Smooth muscle cell (in vitro differentiated cells): ENCODE measurements around the gene ARF1. TPM values are rescaled to one million over a fixed set of nuclear protein-coding genes. Genes with fewer than 3 reads are reported as not detected.

ENCODE experiments used
- DNase-seq: peaks from one replicate; lab custom pipeline; 2025; ENCODE audit not compliant: unreplicated experiment; lab: John Stamatoyannopoulos, UW
- H2AFZ ChIP-seq: fragments of 200-600 bp; sonication (generic); 2 replicates; pipeline ENCODE4 v1.6.0; 2016; ENCODE audit warnings: antibody characterized with exemption, low read depth, mild to moderate bottlenecking
- H3F3A ChIP-seq: fragments of 200-600 bp; sonication (generic); 2 replicates; pipeline ENCODE4 v1.6.0; 2017; ENCODE audit warnings: antibody characterized with exemption, low read depth
- H3K27ac ChIP-seq: fragments of 200-600 bp; sonication (generic); 2 replicates; pipeline ENCODE4 v1.5.1; 2016; ENCODE audit warnings: low read depth, mild to moderate bottlenecking
- H3K27me3 ChIP-seq: fragments of 200-600 bp; sonication (generic); 2 replicates; pipeline ENCODE4 v1.6.1; 2016; ENCODE audit warnings: low read depth, mild to moderate bottlenecking
- H3K36me3 ChIP-seq: fragments of 200-600 bp; sonication (generic); 2 replicates; pipeline ENCODE4 v1.5.1; 2016; ENCODE audit warnings: low read depth
- H3K4me1 ChIP-seq: fragments of 200-600 bp; sonication (generic); 2 replicates; pipeline ENCODE4 v1.5.1; 2016; ENCODE audit warnings: low read depth
- H3K4me2 ChIP-seq: fragments of 200-600 bp; sonication (generic); 2 replicates; pipeline ENCODE4 v1.6.0; 2016; ENCODE audit warnings: mild to moderate bottlenecking
- H3K4me3 ChIP-seq: fragments of 200-600 bp; sonication (generic); 2 replicates; pipeline ENCODE4 v1.5.1; 2016; ENCODE audit warnings: mild to moderate bottlenecking
- H3K79me2 ChIP-seq: fragments of 200-600 bp; sonication (generic); 2 replicates; pipeline ENCODE4 v1.6.0; 2016; ENCODE audit warnings: low read depth, mild to moderate bottlenecking
- H3K9ac ChIP-seq: fragments of 200-600 bp; sonication (generic); 2 replicates; pipeline ENCODE4 v1.6.0; 2016; ENCODE audit warnings: low read depth
- H3K9me3 ChIP-seq: fragments of 200-600 bp; sonication (generic); replicated peaks from 2 replicates; pipeline ENCODE4 v1.5.1; 2016; ENCODE audit warnings: low read depth
- H4K20me1 ChIP-seq: fragments of 200-600 bp; sonication (generic); 2 replicates; pipeline ENCODE4 v1.6.0; 2016; ENCODE audit warnings: low read depth
- CTCF ChIP-seq: fragments of 200-600 bp; sonication (generic); IDR thresholded peaks from 2 replicates; pipeline ENCODE4 v1.5.1; 2017; ENCODE audit warnings: borderline replicate concordance, mild to moderate bottlenecking, antibody characterized with exemption; ENCODE audit not compliant: insufficient read depth, poor library complexity, severe bottlenecking
- WGBS: methylation state at CpG from one replicate; pipeline ENCODE4 v1.1.7; 2016; ENCODE audit warnings: low lambda C conversion rate; 5-methylcytosine and 5-hydroxymethylcytosine counted together
- polyA plus RNA-seq: library from polyadenylated mRNA; unstranded; fragments of >200 nt; fragmentation: Nextera tagmentation; extraction: Ambion mirVana; gene quantifications from 2 replicates; pipeline ENCODE4 v1.2.1, GENCODE V29; 2016
- total RNA-seq: library from RNA; depleted of rRNA; stranded (reverse); fragments of >200 nt; gene quantifications from 2 replicates; pipeline ENCODE4 v1.2.3, GENCODE V29; 2014

The ARF1 gene
- total and polyA plus RNA-seq, 2 experiments from 2014 or later = 237 to 698 TPM

GRCh38 chr1:228041316-228041715 is 41.2 kb upstream of the ARF1 start:
- Histone ChIP-seq H3K4me3 (no peak overlapping the region), H3K27ac (no peak overlapping the region), H3K9me3 (no peaks in the 10 kb centered on the region), H3K79me2 (no peaks in the 10 kb centered on the region), H3K9ac (no peak overlapping the region), H3K4me1 (peaks cover 10% of the 10 kb centered on the region), H2AFZ (no peak overlapping the region), H3K27me3 (peaks cover 44% of the 10 kb centered on the region), H3K4me2 (no peak overlapping the region), H3K36me3 (no peaks in the 10 kb centered on the region), H3F3A (no peaks in the 10 kb centered on the region), H4K20me1 (no peaks in the 10 kb centered on the region)
- TF ChIP-seq CTCF = no peak
- DNase-seq = no peak
- 75% methylated on average over 2 of the region's 2 CpGs for WGBS

- Histone ChIP-seq H3K27ac (no peak overlapping the region), H3F3A (no peaks in the 10 kb centered on the region), H3K4me3 (no peak overlapping the region), H3K4me1 (peaks cover 3% of the 10 kb centered on the region), H3K27me3 (peaks cover 40% of the 10 kb centered on the region), H3K79me2 (no peaks in the 10 kb centered on the region), H3K4me2 (no peak overlapping the region), H3K36me3 (no peaks in the 10 kb centered on the region), H4K20me1 (no peaks in the 10 kb centered on the region), H3K9me3 (no peaks in the 10 kb centered on the region), H3K9ac (no peak overlapping the region), H2AFZ (no peak overlapping the region)
- no peak for DNase-seq
- TF ChIP-seq CTCF = no peak
These were observed 40.0 kb upstream of the ARF1 start for GRCh38 chr1:228042508-228042907.

- no peaks in the 10 kb centered on the region for H3K36me3 ChIP-seq
- H2AFZ ChIP-seq = no peak overlapping the region
- no peak for TF ChIP-seq CTCF
- no peak for DNase-seq
- no peaks in the 10 kb centered on the region for H3F3A ChIP-seq
- H3K79me2 ChIP-seq = no peaks in the 10 kb centered on the region
- no peak overlapping the region for H3K9ac ChIP-seq
- H3K27me3 ChIP-seq = peaks cover 31% of the 10 kb centered on the region
- no peak overlapping the region for H3K4me3 ChIP-seq
- no peaks in the 10 kb centered on the region for H3K9me3 ChIP-seq
- no peaks in the 10 kb centered on the region for H3K4me1 ChIP-seq
- 42% methylated on average over 7 of the region's 7 CpGs for WGBS
- no peaks in the 10 kb centered on the region for H4K20me1 ChIP-seq
- H3K27ac ChIP-seq = no peak overlapping the region
- H3K4me2 ChIP-seq = no peak overlapping the region
These were observed 39.1 kb upstream of the ARF1 start for GRCh38 chr1:228043281-228043848.

GRCh38 chr1:228044961-228045360 is 37.5 kb upstream of the ARF1 start:
- Histone ChIP-seq H3K4me2 (no peak overlapping the region), H3K9ac (no peak overlapping the region), H3K36me3 (no peaks in the 10 kb centered on the region), H3K27ac (no peak overlapping the region), H3K9me3 (no peaks in the 10 kb centered on the region), H2AFZ (no peak overlapping the region), H3K79me2 (no peaks in the 10 kb centered on the region), H3K4me3 (no peak overlapping the region), H3F3A (no peaks in the 10 kb centered on the region), H3K4me1 (no peaks in the 10 kb centered on the region), H4K20me1 (no peaks in the 10 kb centered on the region), H3K27me3 (peaks cover 19% of the 10 kb centered on the region)
- no peak for TF ChIP-seq CTCF
- 58% methylated on average over 3 of the region's 3 CpGs for WGBS
- DNase-seq = no peak
